Activated T-helper 1 cell treated with Interleukin-2 at 50 U/mL for 16 hours (primary cell): Measurements from ENCODE around the gene DNAI1.
"Not testable (repeated sequence)": the region's sequence is repeated elsewhere in the genome, so short reads cannot be mapped to it uniquely, and the experiment has no call there.

Source experiments
- DNase-seq: peaks from one replicate; pipeline ENCODE4 v3.0.0-alpha.2; 2020; ENCODE audit warnings: low read depth

The DNAI1 gene

DNA sequence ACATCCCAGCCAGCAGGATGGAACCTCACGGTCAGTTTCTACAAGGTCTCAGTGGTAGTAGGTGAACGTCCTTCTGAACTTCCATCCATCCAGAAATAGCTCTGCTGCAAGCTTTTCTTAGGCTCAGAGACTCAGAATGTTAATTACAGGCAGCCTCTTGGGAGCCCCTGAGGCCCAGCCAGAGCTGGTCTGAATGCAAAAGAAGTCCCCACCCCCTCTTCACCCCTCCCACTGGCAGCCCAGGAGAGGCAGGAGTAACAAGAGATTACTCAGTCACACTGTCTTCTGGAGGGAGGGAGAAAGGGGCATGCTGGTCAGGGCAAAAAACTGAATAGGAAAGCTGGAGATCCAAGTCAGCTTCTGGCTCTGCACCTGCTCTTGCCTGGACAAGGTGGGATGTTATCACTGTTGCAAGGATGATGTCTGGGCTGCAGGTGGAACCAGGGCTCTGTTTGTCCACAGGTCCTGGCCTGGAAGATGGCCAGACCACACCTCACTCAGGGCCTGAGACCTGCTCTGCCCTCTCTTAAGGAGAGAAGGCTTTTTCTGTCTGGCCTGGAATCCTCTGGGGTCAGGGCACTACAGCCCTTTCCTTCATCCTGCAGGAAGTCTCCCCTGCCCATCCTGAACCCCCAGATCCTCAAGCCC lies 55.1 kb downstream of the DNAI1 start:
- no peak for DNase-seq

DNA sequence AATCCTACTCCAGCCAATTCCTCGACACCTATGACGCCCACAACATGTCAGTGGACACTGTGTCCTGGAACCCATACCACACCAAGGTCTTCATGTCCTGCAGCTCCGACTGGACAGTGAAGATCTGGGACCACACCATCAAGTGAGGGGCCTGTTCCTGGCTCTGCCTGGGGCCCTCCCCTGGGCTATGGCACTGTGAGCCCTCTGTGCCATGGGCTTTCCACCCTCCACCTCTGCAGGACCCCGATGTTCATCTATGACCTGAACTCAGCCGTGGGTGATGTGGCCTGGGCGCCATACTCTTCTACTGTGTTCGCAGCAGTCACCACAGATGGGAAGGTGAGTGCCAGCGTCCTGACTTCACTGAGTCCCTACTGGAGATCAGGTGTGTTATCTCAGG lies 55.8 kb downstream of the DNAI1 start:
- no peak for DNase-seq

DNA sequence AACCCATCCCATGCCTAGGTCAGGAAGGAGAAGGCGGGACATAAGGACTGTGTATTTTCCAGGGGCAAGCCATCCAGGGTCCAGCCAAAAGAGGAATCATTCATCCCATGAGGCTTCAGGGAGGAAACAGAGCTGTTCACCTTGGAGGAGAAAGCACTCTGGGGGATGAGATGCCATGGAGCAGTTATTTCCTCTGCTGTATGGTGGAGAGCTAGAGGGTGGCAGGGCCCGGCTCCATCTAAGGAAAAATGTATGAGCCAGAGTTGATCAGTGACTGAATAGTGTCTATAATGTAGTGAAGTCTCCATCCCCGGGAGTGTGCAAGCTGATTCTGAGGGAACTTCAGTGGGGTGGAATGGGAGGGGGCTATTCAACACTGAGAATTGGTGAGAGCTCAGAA lies 56.2 kb downstream of the DNAI1 start:
- DNase-seq = no peak

DNA sequence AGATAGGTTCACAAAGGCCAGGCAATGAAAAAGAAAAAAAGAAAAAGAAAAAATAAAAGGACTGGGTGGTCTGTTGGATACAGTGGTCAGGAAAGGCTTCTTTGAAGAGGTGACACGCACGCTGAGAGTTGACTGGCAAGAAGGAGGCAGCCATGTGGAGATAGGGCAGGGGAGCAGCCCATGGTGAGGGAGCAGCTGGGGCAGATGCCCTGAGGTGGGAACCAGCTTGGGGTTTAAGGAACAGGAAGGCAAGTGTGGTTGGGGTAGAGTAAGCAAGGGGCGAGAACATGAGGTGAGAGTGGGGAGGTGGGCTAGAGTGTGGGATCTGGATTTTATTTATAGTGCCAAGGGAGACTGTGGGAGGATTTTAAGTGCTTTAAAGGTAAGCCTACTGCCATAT lies 57.4 kb downstream of the DNAI1 start:
- no peak for DNase-seq

DNA sequence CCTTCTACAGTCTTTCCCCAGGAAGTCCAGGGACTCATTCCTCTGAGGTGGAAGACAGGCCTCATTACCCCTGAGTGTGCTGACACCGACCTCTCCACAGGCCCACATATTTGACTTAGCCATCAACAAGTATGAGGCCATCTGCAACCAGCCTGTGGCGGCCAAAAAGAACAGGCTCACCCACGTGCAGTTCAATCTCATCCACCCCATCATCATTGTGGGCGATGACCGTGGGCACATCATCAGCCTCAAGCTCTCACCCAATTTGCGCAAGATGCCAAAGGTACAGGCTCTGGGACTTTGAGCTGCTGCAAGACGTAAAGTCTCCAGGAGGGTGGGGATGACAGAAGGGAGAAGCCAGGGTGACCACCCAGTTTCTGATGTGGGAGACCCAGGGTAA lies 58.6 kb downstream of the DNAI1 start:
- no peak for DNase-seq

DNA sequence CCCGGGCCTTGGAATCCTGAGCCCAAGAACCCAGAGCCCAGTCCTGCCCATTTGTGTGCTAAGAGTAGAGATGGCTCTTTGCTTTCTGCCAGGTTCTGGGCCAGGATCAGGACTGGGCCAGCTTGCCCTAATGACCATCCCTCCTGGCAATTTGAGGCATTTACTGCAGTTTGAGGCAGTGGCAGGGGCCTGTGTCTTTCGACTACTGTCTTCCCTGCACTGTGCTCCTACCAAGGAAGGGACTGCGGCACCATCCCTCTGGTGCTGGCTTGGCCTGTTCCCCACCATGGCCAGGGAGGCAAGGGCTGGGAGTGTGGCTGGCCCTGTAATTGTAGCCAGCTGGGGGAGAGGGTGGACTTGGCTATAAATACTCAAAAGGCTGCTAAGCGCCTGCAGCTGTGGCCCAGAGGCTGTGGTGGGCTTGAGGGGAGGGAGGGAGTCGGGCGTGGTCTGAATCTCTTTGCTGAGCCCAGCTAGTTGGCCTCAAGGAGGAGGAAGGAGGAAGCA lies 59.6 kb downstream of the DNAI1 start:
- DNase-seq = no peak

DNA sequence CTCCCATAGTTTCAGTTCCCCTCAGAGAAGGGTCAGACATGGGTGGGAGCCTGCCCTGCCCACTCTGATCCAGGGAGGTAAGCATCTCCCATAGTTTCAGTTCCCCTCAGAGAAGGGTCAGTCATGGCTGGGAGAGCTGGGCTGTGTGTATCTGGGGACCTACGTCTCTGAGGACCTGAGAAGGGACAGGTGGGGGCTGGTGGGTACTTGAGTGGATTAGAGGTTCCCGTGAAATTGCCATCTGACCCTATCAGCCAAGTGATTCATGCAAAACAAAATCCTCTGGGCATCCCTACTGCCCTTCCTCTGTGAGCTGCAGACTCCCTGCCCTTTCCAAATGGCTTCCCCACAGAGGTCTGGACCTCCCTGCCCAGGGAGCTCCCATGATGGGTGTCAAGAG lies 60.3 kb downstream of the DNAI1 start:
- no peak for DNase-seq

DNA sequence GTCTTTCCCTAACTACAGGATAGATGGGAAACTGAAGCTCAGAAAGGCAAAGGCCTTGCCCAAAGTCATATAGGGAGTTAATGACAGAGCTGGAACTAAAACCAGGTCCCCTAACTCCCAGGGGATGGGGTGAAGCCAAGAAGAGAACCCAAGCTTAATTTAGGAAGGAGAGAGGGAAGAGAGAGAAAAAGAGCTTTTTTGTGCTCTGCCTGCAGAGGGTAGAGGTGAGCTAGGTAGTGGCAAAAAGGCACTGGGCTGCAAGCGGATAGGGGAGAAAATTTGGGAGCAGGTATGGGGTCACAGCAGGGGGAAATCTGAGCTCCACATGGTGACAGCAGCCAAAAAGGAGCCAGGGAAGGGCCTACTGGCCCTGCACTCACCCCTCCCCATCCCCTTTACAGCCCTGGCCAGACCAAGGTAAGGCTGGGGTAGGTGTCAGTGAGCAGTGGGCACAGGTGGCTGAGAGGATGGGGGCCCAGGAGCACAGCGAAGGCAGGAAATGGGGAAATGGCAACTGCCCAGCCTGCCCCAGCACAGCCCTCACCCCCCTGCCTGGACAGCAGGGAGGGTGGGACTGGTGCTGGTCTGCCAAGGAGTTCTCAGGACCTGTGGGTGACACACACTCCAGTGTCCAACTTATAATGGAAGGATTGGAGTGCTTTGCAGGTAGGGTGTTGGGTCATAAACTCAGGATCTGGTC lies 60.9 kb downstream of the DNAI1 start:
- no peak for DNase-seq

DNA sequence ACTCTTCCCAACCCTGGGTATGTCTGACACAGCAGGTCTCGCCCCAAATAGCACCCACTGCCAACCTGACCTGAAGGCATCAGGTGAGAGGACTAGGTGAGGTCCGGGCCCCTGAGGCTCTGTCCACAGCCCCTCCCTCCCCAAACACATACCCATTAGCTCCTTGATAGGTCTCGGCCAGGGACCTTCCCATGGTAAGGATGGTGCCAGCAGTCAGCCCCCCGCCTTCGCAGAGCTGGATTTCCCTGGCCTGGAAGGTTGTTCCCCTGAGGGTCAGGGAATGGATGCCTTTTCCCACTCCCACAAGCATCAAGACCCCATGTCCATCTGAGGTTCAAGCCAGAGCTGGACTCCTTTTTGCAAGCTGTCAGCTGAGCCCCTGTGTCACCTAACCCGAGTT lies 61.5 kb downstream of the DNAI1 start:
- DNase-seq = no peak

DNA sequence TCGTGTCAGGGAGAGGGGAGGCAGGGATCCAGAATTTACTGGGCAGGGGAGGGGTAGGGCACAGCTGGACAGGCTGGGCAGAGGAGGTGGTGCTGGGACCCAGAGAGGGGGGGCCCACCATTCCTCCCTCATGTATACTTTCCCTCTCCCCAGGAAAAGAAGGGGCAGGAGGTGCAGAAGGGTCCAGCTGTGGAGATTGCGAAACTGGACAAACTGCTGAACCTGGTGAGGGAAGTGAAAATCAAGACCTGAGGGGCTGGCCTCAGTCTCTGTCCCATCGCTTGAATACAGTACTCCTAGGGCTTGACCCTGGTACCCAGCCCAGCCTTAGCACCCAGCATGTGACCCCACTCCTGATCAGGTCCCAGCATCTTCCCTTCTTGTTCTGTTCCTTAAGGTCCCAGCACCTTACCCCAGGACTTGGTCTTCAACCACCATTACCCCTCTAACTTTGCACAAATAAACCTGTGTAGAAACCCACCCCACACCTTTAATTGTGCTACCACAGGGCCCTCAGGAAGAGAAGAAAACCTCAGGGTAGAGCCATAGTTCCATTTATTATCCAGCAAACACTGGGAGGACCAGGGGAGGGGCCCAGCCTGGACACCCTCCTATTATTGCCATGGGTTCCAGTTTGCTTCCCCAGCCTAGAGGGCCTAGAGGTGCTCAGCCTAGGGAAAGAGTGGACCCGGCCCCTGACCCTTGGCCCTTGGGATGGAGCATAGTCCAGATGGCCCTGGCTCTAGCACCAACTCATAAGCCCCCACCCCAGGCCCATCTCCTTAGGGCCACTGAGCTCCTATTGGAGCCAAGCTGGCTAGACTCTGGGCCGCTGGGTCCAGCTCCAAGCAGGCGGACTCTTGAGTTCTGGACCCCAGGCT lies 62.1 kb downstream of the DNAI1 start:
- DNase-seq = no peak

DNA sequence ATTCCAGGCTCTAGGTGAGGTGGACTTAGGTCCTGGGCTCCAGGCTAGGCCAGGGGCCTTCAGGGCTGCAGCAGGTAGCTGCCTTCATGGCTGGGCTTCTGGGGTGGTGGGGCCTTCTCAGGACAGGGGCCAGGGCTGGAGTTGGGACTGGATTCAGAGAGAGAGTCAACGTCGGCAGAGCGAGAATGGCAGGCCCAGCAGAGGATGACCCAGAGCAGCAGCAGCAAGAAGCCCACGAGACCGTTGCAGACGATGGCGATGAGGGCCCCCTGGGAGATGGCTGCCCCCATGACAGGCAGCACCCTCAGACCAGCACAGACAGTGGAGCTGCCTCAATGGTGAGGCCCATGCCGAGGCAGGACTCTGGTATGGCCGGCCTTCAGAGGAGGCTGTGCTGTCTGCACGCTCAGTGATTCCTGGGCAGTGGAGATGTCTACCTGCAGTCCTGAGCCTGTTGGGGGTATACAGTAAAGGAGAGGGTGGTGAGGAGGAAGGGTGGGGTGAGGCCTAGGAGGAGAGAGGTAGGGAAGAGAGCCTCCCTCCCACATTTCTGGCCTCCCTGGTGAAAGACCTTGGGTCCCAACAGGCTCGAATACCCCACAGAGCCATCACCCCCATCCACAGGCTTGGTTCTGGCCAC lies 62.9 kb downstream of the DNAI1 start:
- DNase-seq = no peak

DNA sequence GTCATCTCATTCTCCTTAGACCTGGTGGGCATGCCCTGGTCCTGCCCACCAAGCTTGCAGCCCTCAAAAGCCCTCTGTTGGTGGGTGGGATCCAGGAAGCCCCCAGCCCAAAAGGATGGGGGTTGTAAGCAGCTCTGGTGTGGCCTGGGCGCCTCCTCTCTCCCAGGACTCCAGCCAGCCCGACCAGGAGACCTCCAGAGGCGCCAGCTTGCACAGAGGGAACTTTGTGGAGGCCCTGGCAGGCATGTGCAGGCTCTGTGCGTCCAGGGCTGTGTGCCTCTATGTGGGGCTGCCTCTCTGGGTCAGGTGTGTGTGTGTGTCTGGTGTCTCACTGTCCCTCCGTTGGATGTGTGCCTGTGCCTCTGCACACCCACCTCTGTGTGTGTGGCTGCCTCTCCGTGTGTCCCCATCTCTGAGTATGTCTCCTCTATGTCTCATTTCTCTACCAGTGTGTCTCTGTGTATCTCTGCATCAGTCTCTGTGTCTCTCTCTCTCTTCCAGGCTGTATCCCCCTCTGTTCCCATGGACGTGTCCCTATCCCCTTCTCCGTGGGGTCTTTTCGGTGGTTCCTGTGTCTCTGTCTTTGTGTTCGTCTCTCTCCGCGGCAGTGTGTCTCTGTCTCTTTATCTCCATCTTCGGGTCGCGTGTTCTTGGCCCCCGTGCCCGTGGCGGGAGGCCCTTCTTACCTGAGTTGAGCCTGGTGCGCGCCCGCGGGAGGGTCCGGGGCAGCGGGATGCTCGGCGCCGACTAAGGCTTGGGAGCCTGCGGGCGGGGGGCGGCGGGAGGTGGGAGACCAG lies 63.7 kb downstream of the DNAI1 start:
- DNase-seq = no peak

DNA sequence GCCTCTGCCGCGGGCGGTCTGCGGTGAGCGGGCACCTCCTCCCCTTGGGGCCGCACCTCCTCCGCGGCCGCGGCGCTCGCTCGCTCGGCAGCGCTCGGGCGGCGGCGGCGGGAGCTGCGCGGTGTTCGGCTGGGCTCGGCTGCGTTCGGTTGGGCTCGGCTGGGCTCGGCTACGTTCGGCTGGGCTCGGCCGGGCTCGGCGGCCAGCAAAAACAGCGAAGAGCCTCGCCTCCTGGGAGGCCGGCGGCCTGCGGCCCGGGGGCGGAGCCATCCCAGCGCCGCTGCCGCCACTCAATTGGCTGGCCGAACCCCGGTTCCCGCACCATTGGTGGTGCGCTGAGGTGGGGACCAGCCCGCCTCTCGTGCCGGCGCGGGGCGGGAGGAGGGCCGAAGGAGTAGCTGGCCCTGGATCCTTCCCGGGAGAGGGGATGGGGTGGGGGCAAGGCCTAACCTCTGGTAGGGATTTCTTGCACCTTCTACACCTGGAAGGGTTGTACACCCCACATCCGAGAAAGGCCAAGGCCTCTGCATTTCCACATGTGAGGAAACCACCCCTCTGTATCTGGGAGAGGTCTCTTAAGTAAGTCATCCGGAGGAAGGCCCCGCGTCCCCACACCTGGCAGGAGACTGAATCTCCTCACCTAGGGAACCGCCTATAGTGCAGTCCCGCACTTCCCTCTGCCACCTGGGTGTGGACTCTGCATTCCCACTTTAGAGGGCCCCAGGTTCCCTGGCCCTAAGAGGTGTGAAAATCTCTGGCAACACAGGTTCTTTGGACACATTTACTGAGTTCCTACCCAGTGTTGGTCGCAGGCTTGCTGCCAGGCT lies 64.6 kb downstream of the DNAI1 start, which contains the start of gene ENHO:
TSS of gene ENHO (minus strand) at position 20 of the 827 bp plus-strand sequence. CDS start 1,295 bp downstream, outside the sequence.
- DNase-seq = peak; percentile 85

DNA sequence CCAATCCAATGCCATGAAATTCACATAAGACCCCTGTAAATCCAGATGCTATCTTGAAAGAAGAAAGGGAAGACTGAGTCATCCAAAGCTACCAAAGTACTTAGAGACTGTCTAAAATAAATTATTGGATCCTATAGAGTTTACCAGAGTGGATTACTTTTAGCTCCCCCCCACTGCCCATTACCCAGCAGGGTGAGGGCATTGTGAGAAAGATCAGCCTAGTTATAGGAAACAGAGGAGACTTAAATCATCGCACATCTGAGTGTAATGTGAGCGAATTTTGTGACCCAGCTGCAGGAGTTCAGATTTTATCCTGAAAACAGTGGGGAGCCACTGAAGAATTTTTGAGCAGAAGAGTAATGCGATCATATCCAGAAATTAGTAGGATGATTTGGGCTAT lies 65.7 kb downstream of the DNAI1 start:
- DNase-seq = no peak

DNA sequence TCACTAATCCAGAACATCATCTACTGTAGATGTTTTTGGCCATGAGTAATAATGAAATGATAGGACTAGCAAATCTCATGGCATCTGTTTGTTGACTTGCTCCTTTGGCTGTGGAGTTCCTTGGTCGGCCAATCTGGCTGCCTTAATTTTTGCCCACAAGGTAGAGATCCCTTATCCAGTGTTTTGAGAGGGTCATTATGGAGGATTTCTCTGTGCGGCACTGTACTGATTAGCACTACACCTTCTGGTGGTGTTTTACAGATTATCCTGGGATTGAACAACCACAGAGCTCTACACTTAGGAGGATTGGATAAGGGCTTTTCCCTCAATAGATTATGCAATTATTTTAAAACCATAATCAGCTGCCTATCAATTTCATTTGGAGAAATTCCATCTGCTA lies 67.4 kb downstream of the DNAI1 start:
- no peak for DNase-seq

DNA sequence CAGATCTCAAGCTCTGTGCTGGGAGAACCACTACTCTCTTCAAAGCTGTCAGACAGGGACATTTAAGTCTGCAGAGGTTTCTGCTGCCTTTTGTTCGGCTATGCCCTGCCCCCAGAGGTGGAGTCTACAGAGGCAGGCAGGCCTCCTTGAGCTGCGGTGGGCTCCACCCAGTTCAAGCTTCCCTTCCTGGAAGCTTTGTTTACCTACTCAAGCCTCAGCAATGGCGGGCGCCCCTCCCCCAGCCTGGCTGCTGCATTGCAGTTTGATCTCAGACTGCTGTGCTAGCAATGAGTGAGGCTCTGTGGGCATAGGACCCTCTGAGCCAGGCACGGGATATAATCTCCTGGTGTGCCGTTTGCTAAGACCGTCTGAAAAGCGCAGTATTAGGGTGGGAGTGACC lies 73.4 kb downstream of the DNAI1 start:
- not testable (repeated sequence) for DNase-seq

DNA sequence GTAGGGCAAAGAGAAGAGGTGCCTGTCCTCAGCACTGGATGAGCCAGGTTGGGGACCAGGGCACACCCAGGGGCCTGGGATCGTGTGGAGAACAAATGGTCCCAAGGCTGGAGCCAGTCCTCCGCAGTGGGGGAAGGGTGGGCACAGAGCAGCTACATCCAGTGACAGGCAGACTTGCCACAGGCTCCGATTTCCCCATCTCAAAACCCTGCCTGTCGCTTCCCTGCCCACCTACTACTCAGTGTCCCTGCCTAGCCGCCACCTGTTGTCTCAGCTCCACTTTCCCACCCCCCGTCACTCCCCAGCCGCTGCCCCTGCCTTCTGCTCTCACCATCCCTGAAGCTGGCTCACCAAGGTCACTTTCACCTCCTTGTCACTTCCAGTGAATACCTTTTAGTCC lies 78.1 kb downstream of the DNAI1 start:
- no peak for DNase-seq

DNA sequence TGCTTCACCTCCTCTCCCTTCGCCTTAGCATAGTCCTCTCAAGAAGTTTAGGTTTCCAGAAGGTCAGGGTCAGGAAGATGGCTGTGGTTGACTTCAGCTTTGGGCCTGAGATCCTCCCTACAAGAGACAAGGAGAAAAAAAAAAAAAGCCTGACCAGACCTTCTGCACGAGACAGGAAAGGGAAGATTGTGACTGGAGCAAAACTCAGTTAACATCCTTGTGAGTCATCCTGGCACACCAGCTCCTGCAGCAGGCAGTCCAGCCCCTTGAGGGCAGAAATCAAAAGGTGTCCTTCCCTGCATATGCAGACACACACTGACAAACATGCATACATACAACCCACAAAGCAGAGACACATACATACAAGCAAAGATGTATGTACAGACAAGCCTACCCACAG lies 82.2 kb downstream of the DNAI1 start:
- no peak for DNase-seq

DNA sequence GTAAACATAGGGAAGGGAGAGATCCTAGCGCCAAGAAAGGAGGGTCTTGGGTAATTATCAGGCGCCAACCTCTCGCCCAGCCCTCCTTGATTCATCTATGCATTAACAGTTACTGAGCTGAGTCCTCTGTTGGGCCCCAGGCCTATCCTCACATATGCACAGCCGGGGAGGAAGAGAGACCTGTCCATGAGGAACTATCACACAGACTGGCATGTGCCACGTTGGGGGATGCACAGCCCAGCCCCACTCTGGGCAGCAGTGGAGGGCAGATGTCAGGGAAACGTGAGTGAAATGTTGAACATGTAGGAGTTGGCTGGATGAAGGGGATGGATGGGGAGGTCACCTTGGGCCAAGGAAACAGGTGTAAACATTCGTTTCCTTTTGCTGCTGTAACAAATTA lies 82.9 kb downstream of the DNAI1 start:
- no peak for DNase-seq

DNA sequence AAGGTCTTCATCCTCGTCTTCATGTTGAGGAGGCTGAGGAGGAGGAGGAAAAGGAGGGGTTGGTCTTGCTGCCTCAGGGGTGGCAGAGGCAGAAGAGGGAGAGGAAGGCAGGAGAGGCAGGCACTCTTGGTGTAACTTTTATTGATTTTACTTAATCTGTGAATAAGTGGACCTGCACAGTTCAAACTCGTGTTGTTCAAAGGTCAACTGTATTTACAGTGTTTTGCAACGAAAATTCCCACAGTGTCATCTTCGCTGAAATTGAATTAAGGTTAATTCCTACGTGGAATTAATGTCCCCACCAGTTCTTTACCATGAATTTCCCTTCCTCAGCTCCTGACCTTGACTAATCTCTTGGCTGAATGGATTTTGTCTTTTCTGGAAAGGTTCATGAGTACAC lies 85.4 kb downstream of the DNAI1 start:
- no peak for DNase-seq

DNA sequence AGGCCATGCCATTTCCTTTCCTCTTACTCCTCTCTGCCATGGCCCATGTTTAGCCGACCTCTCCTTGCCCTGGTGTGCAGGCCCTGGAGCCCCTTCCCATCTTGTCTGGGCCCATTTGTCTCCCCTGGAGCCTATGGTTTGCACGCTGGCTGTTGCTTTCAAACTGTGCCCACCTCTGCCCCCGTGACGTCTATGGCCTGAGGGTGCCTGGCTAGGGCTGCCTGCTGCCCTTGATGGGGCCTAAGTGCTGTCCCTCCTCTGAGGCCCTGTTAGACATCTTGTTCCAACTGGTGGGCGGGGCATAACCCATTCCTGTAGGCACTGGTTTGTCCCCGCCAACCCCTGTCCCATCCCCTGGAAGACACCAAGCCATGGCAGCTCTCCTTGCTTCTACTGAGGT lies 86.9 kb downstream of the DNAI1 start:
- no peak for DNase-seq
